GM12873 (cell line): Measurements from ENCODE around the gene DENND1A.

Experiments
- TF ChIP-seq, protein P1 (sequence below): IDR thresholded peaks from 2 replicates; pipeline ENCODE4 v1.5.1; 2012; ENCODE audit warnings: low read depth, mild to moderate bottlenecking, moderate library complexity, low read length, control low read depth; ENCODE audit not compliant: insufficient read depth; ENCODE audit errors: missing control alignments

DENND1A gene

DNA sequence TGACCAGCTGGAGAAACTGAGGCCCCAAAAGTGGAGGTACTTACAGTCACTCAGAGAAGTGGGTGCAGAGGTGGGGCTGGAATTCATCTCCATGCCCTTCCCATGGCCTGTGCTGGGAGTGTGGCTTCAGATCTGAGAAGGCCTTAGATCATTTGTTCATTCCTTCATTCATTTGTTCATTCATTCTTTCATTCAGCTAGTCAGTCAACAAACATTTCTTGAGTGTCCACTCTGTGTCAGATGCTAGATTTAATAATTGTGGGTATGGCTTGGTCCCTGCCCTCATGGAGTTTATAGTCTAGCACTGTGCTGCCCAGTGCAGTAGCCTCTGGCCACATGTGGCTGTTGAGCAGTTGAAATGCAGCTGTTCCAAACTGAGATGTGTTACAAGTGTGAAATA, 593.0 kb downstream of the DENND1A start:
- TF ChIP-seq, protein P1, sequence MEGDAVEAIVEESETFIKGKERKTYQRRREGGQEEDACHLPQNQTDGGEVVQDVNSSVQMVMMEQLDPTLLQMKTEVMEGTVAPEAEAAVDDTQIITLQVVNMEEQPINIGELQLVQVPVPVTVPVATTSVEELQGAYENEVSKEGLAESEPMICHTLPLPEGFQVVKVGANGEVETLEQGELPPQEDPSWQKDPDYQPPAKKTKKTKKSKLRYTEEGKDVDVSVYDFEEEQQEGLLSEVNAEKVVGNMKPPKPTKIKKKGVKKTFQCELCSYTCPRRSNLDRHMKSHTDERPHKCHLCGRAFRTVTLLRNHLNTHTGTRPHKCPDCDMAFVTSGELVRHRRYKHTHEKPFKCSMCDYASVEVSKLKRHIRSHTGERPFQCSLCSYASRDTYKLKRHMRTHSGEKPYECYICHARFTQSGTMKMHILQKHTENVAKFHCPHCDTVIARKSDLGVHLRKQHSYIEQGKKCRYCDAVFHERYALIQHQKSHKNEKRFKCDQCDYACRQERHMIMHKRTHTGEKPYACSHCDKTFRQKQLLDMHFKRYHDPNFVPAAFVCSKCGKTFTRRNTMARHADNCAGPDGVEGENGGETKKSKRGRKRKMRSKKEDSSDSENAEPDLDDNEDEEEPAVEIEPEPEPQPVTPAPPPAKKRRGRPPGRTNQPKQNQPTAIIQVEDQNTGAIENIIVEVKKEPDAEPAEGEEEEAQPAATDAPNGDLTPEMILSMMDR = no peak

DNA sequence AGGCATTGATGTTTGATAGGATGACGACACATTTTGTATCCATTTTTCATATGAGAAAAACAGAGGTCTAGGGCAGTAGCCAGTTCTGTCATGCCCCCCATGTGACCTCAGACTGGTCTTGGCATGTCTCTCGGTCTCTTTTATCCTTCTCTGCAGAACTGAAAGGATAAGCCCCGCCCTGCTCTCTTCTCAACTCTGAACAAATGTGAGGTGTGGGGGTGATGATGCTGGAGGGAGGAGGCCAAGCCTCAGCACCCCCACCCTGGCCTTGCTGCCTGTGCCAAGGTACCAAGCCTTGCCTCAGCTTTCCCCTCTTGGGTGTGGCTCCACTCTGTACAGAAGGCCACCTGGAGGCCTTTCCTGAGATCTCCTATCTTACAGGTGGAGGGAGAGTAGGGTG, 593.5 kb downstream of the DENND1A start:
- TF ChIP-seq, protein P1 = no peak

DNA sequence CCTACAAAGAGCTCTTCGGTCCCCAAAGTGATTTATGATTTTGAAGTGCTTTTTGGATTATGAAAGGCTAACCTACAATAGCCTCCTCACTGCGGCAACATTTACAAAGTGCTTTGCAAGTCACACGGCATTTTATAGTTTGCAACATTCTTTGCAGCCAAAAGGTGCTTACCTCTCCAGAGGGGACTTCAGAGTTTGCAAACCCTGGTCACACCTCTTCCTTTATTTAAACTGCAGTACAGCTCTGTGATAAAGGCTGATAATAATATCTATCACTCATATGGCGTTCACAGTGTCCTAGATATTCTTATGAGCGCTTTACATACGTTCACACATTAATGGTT, 594.0 kb downstream of the DENND1A start:
- TF ChIP-seq, protein P1 = no peak

DNA sequence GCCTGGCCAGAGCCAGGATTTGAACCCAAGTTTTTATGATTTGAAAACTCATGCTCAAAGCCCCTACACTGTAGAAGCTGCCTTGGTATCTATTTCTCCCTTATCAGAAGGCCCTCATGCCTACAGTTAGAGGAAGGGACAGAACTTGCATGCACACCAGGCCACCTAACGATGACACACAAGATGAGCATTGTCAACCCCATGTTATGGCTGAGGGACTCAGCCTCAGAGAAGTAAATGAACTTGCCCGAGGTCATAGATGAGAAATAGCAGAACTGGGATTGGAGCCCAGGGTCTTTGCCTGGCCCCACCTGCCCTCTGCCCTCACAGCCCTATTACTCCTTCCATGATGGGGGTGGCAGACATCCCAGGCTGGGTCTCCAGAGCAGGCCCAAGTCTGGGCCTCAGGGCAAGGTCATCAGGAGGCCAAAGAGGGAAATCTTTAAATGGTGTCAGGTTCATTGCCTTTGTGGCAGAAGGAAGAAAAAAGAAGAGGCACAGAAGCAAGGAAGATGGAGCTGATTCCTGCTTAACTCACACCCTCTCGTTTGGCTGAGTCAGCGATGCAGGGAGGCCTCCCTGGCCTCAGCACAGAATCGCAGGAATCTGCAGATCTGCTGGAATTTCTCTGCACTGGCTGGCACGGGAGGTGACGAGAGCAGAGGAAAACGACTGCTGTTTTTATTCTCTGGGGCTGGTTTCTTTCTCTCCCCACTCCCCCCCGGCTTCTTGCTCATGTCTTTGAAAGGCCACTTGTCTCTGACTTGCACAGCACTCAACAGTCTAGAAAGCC, 594.5 kb downstream of the DENND1A start:
- TF ChIP-seq, protein P1 = no peak

DNA sequence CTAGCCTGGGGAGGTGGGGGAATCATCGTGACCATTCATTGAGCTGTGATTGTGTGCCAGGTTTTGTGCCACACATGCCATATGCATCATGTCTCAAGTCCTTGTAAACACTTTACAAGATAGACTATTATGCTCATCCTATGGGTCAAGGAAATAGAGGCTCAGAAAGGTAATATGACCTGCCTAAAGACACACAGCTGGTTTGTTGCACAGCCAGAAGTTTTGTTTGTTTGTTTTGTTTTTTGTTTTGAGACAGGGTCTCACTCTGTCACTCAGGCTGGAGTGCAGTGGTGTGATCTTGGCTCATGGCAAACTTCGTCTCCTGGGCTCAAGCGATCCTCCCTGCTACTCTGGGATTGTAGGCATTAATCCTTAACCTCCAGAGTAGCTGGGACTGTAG, 595.3 kb downstream of the DENND1A start:
- TF ChIP-seq, protein P1 = no peak

DNA sequence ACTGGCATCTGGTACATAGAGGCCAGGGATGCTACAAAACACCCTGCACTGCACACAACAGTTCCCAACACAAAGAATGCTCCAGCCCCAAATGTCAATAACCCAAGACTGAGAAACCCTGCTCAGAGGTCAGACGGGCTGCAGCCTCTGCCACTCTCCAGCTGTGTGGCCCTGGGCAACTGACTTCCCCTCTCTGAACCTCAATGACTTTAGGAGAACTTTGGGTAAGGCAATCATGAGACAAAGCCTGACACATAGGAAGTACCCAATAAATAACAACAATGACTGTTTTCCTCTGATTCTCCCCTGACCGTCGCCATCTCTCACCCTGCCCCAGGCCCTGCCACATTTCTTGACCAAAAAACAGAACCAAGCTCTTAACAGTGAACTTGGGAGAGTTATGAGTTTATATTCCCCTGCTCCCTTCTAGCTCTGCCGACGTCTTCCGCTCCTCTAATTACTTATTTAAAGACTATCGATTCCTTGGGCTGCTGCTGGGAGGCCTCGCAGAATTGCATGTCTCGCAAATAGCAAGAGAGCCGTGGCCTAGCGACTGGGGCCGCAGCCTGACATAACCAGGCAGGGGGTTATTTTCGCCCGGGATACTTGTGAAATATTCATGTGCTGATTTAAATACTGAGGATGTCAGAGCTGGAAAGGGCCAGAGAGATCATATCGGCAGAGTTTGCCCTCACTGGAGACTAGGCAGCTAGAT, 598.4 kb downstream of the DENND1A start:
- TF ChIP-seq, protein P1 = no peak
